Stomach (tissue), 9 donors: ENCODE data around the gene SCUBE3. TPM values are rescaled to one million over a fixed set of nuclear protein-coding genes. Genes with fewer than 3 reads are reported as not detected.

ENCODE experiments used
- DNase-seq, 2 donors: peaks; one replicate each; pipeline versions ENCODE4 v3.0.0 to v3.0.0-alpha.2; 2013 to 2019
- H3K27ac ChIP-seq, 5 donors: fragments of 200-600 bp in 4 of 5; sonication (generic) in 4 of 5; one replicate each; pipeline ENCODE4 v1.5.1; 2013 to 2019; ENCODE audit warnings: mild to moderate bottlenecking in 1 of 5, moderate library complexity in 1 of 5
- H3K27me3 ChIP-seq, 3 donors: fragments of 200-600 bp; sonication (generic); one replicate each; pipeline ENCODE4 v1.5.1; 2017 to 2019; ENCODE audit warnings: mixed run types in 1 of 3
- H3K36me3 ChIP-seq, 4 donors: fragments of 200-600 bp; sonication (generic); 1 replicate in 3 of 4; 2 replicates in 1 of 4; pipeline ENCODE4 v1.5.1; 2016 to 2019
- H3K4me1 ChIP-seq, 4 donors: fragments of 200-600 bp; sonication (generic); one replicate each; pipeline ENCODE4 v1.5.1; 2016 to 2019
- H3K4me3 ChIP-seq, 4 donors: fragments of 200-600 bp; sonication (generic) in 3 of 4; one replicate each; pipeline ENCODE4 v1.5.1; 2016 to 2019; ENCODE audit warnings: mild to moderate bottlenecking in 1 of 4
- H3K9me3 ChIP-seq, 4 donors: fragments of 200-600 bp; sonication (generic); one replicate each; pipeline ENCODE4 v1.5.1; 2016 to 2019
- CTCF ChIP-seq, 7 experiments: fragments of 450-650 bp in 4 of 7; fragments of 200-600 bp in 3 of 7; sonication (generic) in 3 of 7; IDR thresholded peaks; one replicate each; pipeline ENCODE4 v1.5.1; 2016 to 2019; ENCODE audit warnings: antibody characterized with exemption in 7 of 7, control low read depth in 2 of 7, mild to moderate bottlenecking in 1 of 7
- EP300 ChIP-seq: sonication (generic); formaldehyde crosslinking; IDR thresholded peaks from one replicate; pipeline ENCODE4 v1.6.1; 2017; ENCODE audit warnings: antibody characterized with exemption
- POLR2A ChIP-seq, 4 donors: fragments of 450-650 bp; IDR thresholded peaks; one replicate each; pipeline ENCODE4 v1.6.1; 2016; ENCODE audit warnings: antibody characterized with exemption in 4 of 4, control low read depth in 2 of 4, mild to moderate bottlenecking in 1 of 4, moderate library complexity in 1 of 4
- POLR2AphosphoS5 ChIP-seq, 3 donors: sonication (generic); formaldehyde crosslinking; IDR thresholded peaks; one replicate each; pipeline ENCODE4 v1.6.1; 2016; ENCODE audit warnings: antibody characterized with exemption in 3 of 3
- WGBS, 5 donors: extraction: QIAGEN DNeasy Blood & Tissue Kit in 3 of 5; methylation state at CpG; one replicate each; pipeline versions ENCODE4 v1.1.5 to v1.1.7; 2013 to 2018; 5-methylcytosine and 5-hydroxymethylcytosine counted together
- intact Hi-C: fragments of 100-400 bp; cut with DNase I; formaldehyde crosslinking; loops from one replicate; pipeline ENCODE4 v1.15.1; 2023; ENCODE audit warnings: low total_unique reads
- polyA plus RNA-seq, 3 donors: library from polyadenylated mRNA; stranded (reverse); fragments of 200-250 nt; gene quantifications; one replicate each; pipeline ENCODE4 v1.2.3, GENCODE V29; 2013
- total RNA-seq, 5 donors: library from RNA; depleted of rRNA; stranded (reverse); fragments of >200 nt; gene quantifications; one replicate each; pipeline versions ENCODE4 v1.1.0 to v1.2.3, GENCODE V29; 2014 to 2016
- donor health status: healthy with polysubstance abuse.
- donor health status: Bipolar disorder and iron deficiency.
- donor health status: healthy.

The SCUBE3 gene
- total and polyA plus RNA-seq, 8 donors: 0.15 to 2.3 (median 0.31) TPM; not detected in 1

GRCh38 chr6:35174088-35174434 is 39.7 kb upstream of the SCUBE3 start:
- Histone ChIP-seq H3K27me3 (no peaks in the 10 kb centered on the region), H3K36me3 (no peaks in the 10 kb centered on the region), H3K9me3 (no peaks in the 10 kb centered on the region), H3K27ac (no peak overlapping the region), H3K4me3 (no peak overlapping the region), H3K4me1 (peaks cover 0 to 2% (median 0%) of the 10 kb centered on the region in 4 donors)
- TF ChIP-seq POLR2A (IDR thresholded peaks at IDR 0.05) (no peak), CTCF (IDR thresholded peaks at IDR 0.05) (no peak), EP300 (no peak), POLR2AphosphoS5 (IDR thresholded peaks at IDR 0.05) (no peak)
- no peak for DNase-seq
- intact Hi-C loops: no loop called here
- WGBS, 5 donors: 68 to 76% (median 70%) methylated on average over 2 of the region's 2 CpGs

- no peaks in the 10 kb centered on the region for H3K27me3 ChIP-seq
- H3K4me1 ChIP-seq: peaks cover 0 to 4% (median under 1%) of the 10 kb centered on the region in 4 donors
- DNase-seq: no peak
- TF ChIP-seq EP300: no peak
- TF ChIP-seq CTCF (IDR thresholded peaks at IDR 0.05): no peak
- no peak for TF ChIP-seq POLR2AphosphoS5 (IDR thresholded peaks at IDR 0.05)
- TF ChIP-seq POLR2A (IDR thresholded peaks at IDR 0.05): no peak
- no peak overlapping the region for H3K27ac ChIP-seq
- H3K4me3 ChIP-seq: no peak overlapping the region
- H3K36me3 ChIP-seq: no peaks in the 10 kb centered on the region
- H3K9me3 ChIP-seq: no peaks in the 10 kb centered on the region
- WGBS, 5 donors: 94 to 98% (median 94%) methylated on average over 4 of the region's 4 CpGs
- intact Hi-C loops: no loop called here
Measured at GRCh38 chr6:35174501-35174900, 39.3 kb upstream of the SCUBE3 start.

- WGBS, 5 donors: 63 to 79% (median 74%) methylated on average over 3 of the region's 3 CpGs
- Histone ChIP-seq H3K27ac (no peak overlapping the region), H3K36me3 (no peaks in the 10 kb centered on the region), H3K4me3 (no peak overlapping the region), H3K4me1 (peaks cover 5 to 17% (median 8%) of the 10 kb centered on the region in 4 donors), H3K27me3 (no peaks in the 10 kb centered on the region), H3K9me3 (no peaks in the 10 kb centered on the region)
- intact Hi-C loops: no loop called here
- DNase-seq: no peak
- TF ChIP-seq CTCF (IDR thresholded peaks at IDR 0.05) (no peak), EP300 (no peak), POLR2A (IDR thresholded peaks at IDR 0.05) (no peak), POLR2AphosphoS5 (IDR thresholded peaks at IDR 0.05) (no peak)
Measured at GRCh38 chr6:35176301-35177024, 37.3 kb upstream of the SCUBE3 start.

GRCh38 chr6:35177157-35177556 is 36.6 kb upstream of the SCUBE3 start:
- WGBS, 5 donors: 76 to 85% (median 80%) methylated on average over 3 of the region's 3 CpGs
- Histone ChIP-seq H3K4me1 (peaks cover 12 to 24% (median 15%) of the 10 kb centered on the region in 4 donors), H3K27ac (no peak overlapping the region), H3K9me3 (no peaks in the 10 kb centered on the region), H3K27me3 (no peaks in the 10 kb centered on the region), H3K4me3 (no peak overlapping the region), H3K36me3 (no peaks in the 10 kb centered on the region)
- TF ChIP-seq POLR2AphosphoS5 (IDR thresholded peaks at IDR 0.05): no peak
- no peak for DNase-seq
- intact Hi-C loops: no loop called here

GRCh38 chr6:35177596-35177995 is 36.2 kb upstream of the SCUBE3 start:
- no peaks in the 10 kb centered on the region for H3K27me3 ChIP-seq
- DNase-seq: no peak
- no peaks in the 10 kb centered on the region for H3K9me3 ChIP-seq
- intact Hi-C loops: no loop called here
- H3K36me3 ChIP-seq: no peaks in the 10 kb centered on the region
- H3K4me1 ChIP-seq: peaks cover 14 to 27% (median 18%) of the 10 kb centered on the region in 4 donors
- H3K27ac ChIP-seq: no peak overlapping the region
- no peak overlapping the region for H3K4me3 ChIP-seq
- WGBS, 5 donors: 80 to 93% (median 88%) methylated on average over 2 of the region's 2 CpGs
- TF ChIP-seq EP300: no peak
- TF ChIP-seq CTCF (IDR thresholded peaks at IDR 0.05): no peak
- TF ChIP-seq POLR2A (IDR thresholded peaks at IDR 0.05): no peak
- no peak for TF ChIP-seq POLR2AphosphoS5 (IDR thresholded peaks at IDR 0.05)
